ENCODE results near the gene PIKFYVE. TPM values are rescaled to one million over a fixed set of nuclear protein-coding genes. Genes with fewer than 3 reads are reported as not detected.

Gene PIKFYVE
- total RNA-seq, 1 experiment from 2014 or later = 27.2 TPM

- H3K9me3 Mint-ChIP-seq = peaks cover 10 to 13% of the 10 kb centered on the region in 2 experiments
- no peak for TF ChIP-seq CTCF (conservative IDR thresholded peaks at IDR 0.05)
- H3K27me3 Mint-ChIP-seq (ENCODE audit: low read depth) = no peaks in the 10 kb centered on the region
- Histone ChIP-seq H3K79me2 (ENCODE audit: insufficient read depth, low read length) (no peaks in the 10 kb centered on the region), H3K14ac (ENCODE audit: insufficient read depth, low read length) (no peak overlapping the region), H2AFZ (ENCODE audit: low read length) (no peak overlapping the region), H2BK120ac (ENCODE audit: low read depth, low read length, poor library complexity, severe bottlenecking) (no peak overlapping the region), H3K56ac (ENCODE audit: insufficient read length, low read depth, low read length) (no peak overlapping the region), H2BK15ac (ENCODE audit: low read depth, low read length) (no peak overlapping the region), H4K8ac (replicated peaks; ENCODE audit: insufficient read length, low read depth, low read length) (no peak overlapping the region), H3K4me1 (ENCODE audit: insufficient read depth, low read length) (no peaks in the 10 kb centered on the region), H3K4ac (ENCODE audit: low read depth, low read length) (no peak overlapping the region), H3K9me3 (ENCODE audit: control insufficient read depth, low read depth, low read length) (no peaks in the 10 kb centered on the region), H4K91ac (ENCODE audit: insufficient read length, low read depth, low read length) (no peak overlapping the region), H3K23me2 (ENCODE audit: insufficient read length, low read depth, low read length, poor library complexity, severe bottlenecking) (no peaks in the 10 kb centered on the region), H2BK12ac (ENCODE audit: insufficient read length, low read depth, low read length) (no peak overlapping the region), H3K23ac (ENCODE audit: insufficient read length, low read depth, low read length) (no peak overlapping the region), H2AK5ac (ENCODE audit: insufficient read length, low read length) (no peak overlapping the region), H3K79me1 (ENCODE audit: insufficient read depth, low read depth, low read length, poor library complexity, severe bottlenecking) (no peaks in the 10 kb centered on the region), H3K27ac (ENCODE audit: insufficient read length, low read depth, low read length) (no peak overlapping the region), H3K4me2 (ENCODE audit: insufficient read depth, insufficient read length, low read length) (no peak overlapping the region), H3K27me3 (ENCODE audit: insufficient read depth, low read length) (no peaks in the 10 kb centered on the region), H3K9ac (ENCODE audit: extremely low read depth, insufficient read length, low read length) (no peak overlapping the region), H4K5ac (ENCODE audit: insufficient read length, low read depth, low read length) (no peak overlapping the region), H2BK20ac (ENCODE audit: low read depth, low read length, poor library complexity, severe bottlenecking) (no peak overlapping the region), H4K20me1 (ENCODE audit: control insufficient read depth, insufficient read depth, insufficient read length) (no peaks in the 10 kb centered on the region), H2BK5ac (ENCODE audit: insufficient read length, low read length) (no peak overlapping the region), H3T11ph (ENCODE audit: low read length) (no peak overlapping the region), H3K18ac (ENCODE audit: insufficient read length, low read depth, low read length) (no peak overlapping the region)
- no peak for DNase-seq
- H3K27ac Mint-ChIP-seq = no peak overlapping the region
- WGBS (ENCODE audit: extremely low coverage, insufficient read length, low lambda C conversion rate) = no CpG with 5 or more reads among the region's 2 CpGs
- no peaks in the 10 kb centered on the region for H3K4me1 Mint-ChIP-seq
- no peak overlapping the region for H3K4me3 Mint-ChIP-seq
- peaks cover 6 to 13% (median 10%) of the 10 kb centered on the region in 3 experiments for H3K36me3 Mint-ChIP-seq (ENCODE audit: insufficient read depth in 1 of 3, low read depth in 3 of 3)
Measured at GRCh38 chr2:208369091-208369490, 103.0 kb downstream of the PIKFYVE start.
